GM12873 (cell line): Measurements from ENCODE around the gene MAD1L1.

Source experiments
- CTCF ChIP-seq: IDR thresholded peaks from 2 replicates; pipeline ENCODE4 v1.5.1; 2012; ENCODE audit warnings: low read depth, mild to moderate bottlenecking, moderate library complexity, low read length, control low read depth; ENCODE audit not compliant: insufficient read depth; ENCODE audit errors: missing control alignments

MAD1L1 gene

GRCh38 chr7:1901431-1902210, 331.1 kb downstream of the MAD1L1 start:
- TF ChIP-seq CTCF, result no peak

- TF ChIP-seq CTCF, result no peak
These were observed 331.9 kb downstream of the MAD1L1 start for GRCh38 chr7:1900847-1901246.

- TF ChIP-seq CTCF, result no peak
These were observed 332.6 kb downstream of the MAD1L1 start for GRCh38 chr7:1899951-1900762.

- TF ChIP-seq CTCF, result no peak
These were observed 333.5 kb downstream of the MAD1L1 start for GRCh38 chr7:1899196-1899595.

- TF ChIP-seq CTCF, result no peak
These were observed 334.0 kb downstream of the MAD1L1 start for GRCh38 chr7:1898628-1899185.

- no peak for TF ChIP-seq CTCF
These were observed 334.7 kb downstream of the MAD1L1 start for GRCh38 chr7:1897861-1898627.
